IMR-90 (cell line): ENCODE results near the gene OR51T1. TPM values are rescaled to one million over a fixed set of nuclear protein-coding genes. Genes with fewer than 3 reads are reported as not detected.

Experiments
- ATAC-seq: fragments of 200-7000 bp; cut with Tn5 transposase; 2 replicates; pipeline ENCODE4 v1.9.1; 2020; ENCODE audit warnings: low read depth, mild to moderate bottlenecking, moderate library complexity
- BruUV-seq: library from RNA; stranded (reverse); fragments of 400-500 nt; replicated peaks from 2 replicates; lab custom pipeline; 2021; lab: Mats Ljungman, UMichigan
- CTCF ChIA-PET: fragments of 300-600 bp; formaldehyde crosslinking; extraction: SDS; loops from one replicate; lab custom pipeline; 2021; ENCODE audit warnings: antibody characterized with exemption; lab: Yijun Ruan, JAX
- POLR2A ChIA-PET: fragments of 300-600 bp; sonication (Branson Sonifier 250); formaldehyde crosslinking; loops from one replicate; lab custom pipeline; 2022; ENCODE audit warnings: antibody characterized with exemption; ENCODE audit not compliant: unreplicated experiment; lab: Charles Lee
- DNase-seq: peaks from one replicate; pipeline ENCODE4 v3.0.0; 2013
- H2AFZ ChIP-seq: replicated peaks from 2 replicates; pipeline ENCODE3; 2013; ENCODE audit warnings: low read length, mild to moderate bottlenecking; ENCODE audit not compliant: poor library complexity
- H2AK5ac ChIP-seq: 2 replicates; pipeline ENCODE4 v1.6.1; 2013; ENCODE audit warnings: low read depth, low read length, inconsistent platforms
- H2AK9ac ChIP-seq: replicated peaks from 2 replicates; pipeline ENCODE3; 2013; ENCODE audit warnings: mild to moderate bottlenecking, low read depth, low read length, moderate library complexity; ENCODE audit not compliant: poor library complexity
- H2BK120ac ChIP-seq: 2 replicates; pipeline ENCODE4 v1.6.1; 2013; ENCODE audit warnings: low read depth, low read length, inconsistent platforms
- H2BK15ac ChIP-seq: 3 replicates; pipeline ENCODE4 v1.6.1; 2013; ENCODE audit warnings: low read depth, low read length, inconsistent platforms
- H2BK20ac ChIP-seq: 2 replicates; pipeline ENCODE4 v1.6.1; 2013; ENCODE audit warnings: low read depth, mild to moderate bottlenecking, inconsistent platforms, low read length, moderate library complexity
- H2BK5ac ChIP-seq: 2 replicates; pipeline ENCODE4 v1.6.1; 2013; ENCODE audit warnings: mild to moderate bottlenecking, low read depth, low read length, inconsistent platforms; ENCODE audit not compliant: poor library complexity, severe bottlenecking
- H3K14ac ChIP-seq: replicated peaks from 2 replicates; pipeline ENCODE4 v1.6.1; 2013; ENCODE audit warnings: low read depth, low read length, inconsistent platforms
- H3K18ac ChIP-seq: 2 replicates; pipeline ENCODE4 v1.6.1; 2013; ENCODE audit warnings: low read depth, low read length, control low read depth
- H3K23ac ChIP-seq: 2 replicates; pipeline ENCODE4 v1.6.1; 2013; ENCODE audit warnings: low read depth, low read length, inconsistent platforms
- H3K27ac ChIP-seq: 2 replicates; pipeline ENCODE4 v1.5.1; 2013; ENCODE audit warnings: mild to moderate bottlenecking, control low read depth, low read length; ENCODE audit not compliant: insufficient read depth
- H3K27me3 ChIP-seq: 2 replicates; pipeline ENCODE4 v1.6.1; 2013; ENCODE audit warnings: low read length; ENCODE audit not compliant: control insufficient read depth, insufficient read depth
- H3K36me3 ChIP-seq: 2 replicates; pipeline ENCODE4 v1.6.1; 2013; ENCODE audit warnings: low read length, mixed read lengths; ENCODE audit not compliant: control insufficient read depth, insufficient read depth
- H3K4ac ChIP-seq: 2 replicates; pipeline ENCODE4 v1.6.1; 2013; ENCODE audit warnings: low read depth, low read length, inconsistent platforms
- H3K4me1 ChIP-seq: 2 replicates; pipeline ENCODE4 v1.6.1; 2013; ENCODE audit warnings: low read length, mixed read lengths; ENCODE audit not compliant: control insufficient read depth, insufficient read depth
- H3K4me2 ChIP-seq: 2 replicates; pipeline ENCODE4 v1.6.1; 2013; ENCODE audit warnings: low read depth, mild to moderate bottlenecking, control low read depth, low read length, moderate library complexity
- H3K4me3 ChIP-seq: 2 replicates; pipeline ENCODE4 v1.5.1; 2013; ENCODE audit warnings: low read depth, mild to moderate bottlenecking, control low read depth, low read length, moderate library complexity; ENCODE audit not compliant: insufficient read depth
- H3K56ac ChIP-seq: 2 replicates; pipeline ENCODE4 v1.6.1; 2013; ENCODE audit warnings: low read length, inconsistent platforms; ENCODE audit not compliant: insufficient read depth; ENCODE audit errors: extremely low read depth
- H3K79me1 ChIP-seq, 2 experiments: 2 replicates each; pipeline ENCODE4 v1.6.1; 2013; ENCODE audit warnings: low read length in 2 of 2, inconsistent platforms in 1 of 2, low read depth in 1 of 2
- H3K9ac ChIP-seq: 2 replicates; pipeline ENCODE4 v1.6.1; 2013; ENCODE audit warnings: low read depth, low read length, control low read depth
- H3K9me1 ChIP-seq: 2 replicates; pipeline ENCODE4 v1.6.1; 2013; ENCODE audit warnings: low read length, inconsistent platforms; ENCODE audit not compliant: insufficient read depth
- H3K9me3 ChIP-seq: 2 replicates; pipeline ENCODE4 v1.6.1; 2013; ENCODE audit warnings: low read length; ENCODE audit not compliant: control insufficient read depth, insufficient read depth
- H4K20me1 ChIP-seq: 2 replicates; pipeline ENCODE4 v1.6.1; 2013; ENCODE audit warnings: low read length, inconsistent platforms; ENCODE audit not compliant: insufficient read depth
- H4K5ac ChIP-seq: 2 replicates; pipeline ENCODE4 v1.6.1; 2013; ENCODE audit warnings: mild to moderate bottlenecking, low read depth, low read length, control low read depth
- H4K8ac ChIP-seq, 2 experiments: 2 replicates each; pipeline ENCODE4 v1.6.1; 2013; ENCODE audit warnings: low read depth in 2 of 2, low read length in 2 of 2, control low read depth in 1 of 2, inconsistent platforms in 1 of 2
- H4K91ac ChIP-seq: 2 replicates; pipeline ENCODE4 v1.6.1; 2013; ENCODE audit warnings: low read depth, low read length, inconsistent platforms; ENCODE audit not compliant: insufficient read depth
- BHLHE40 ChIP-seq: fragments of 150-350 bp; IDR thresholded peaks from 2 replicates; pipeline ENCODE4 v1.6.1; 2016; ENCODE audit warnings: mild to moderate bottlenecking, low read depth, low read length
- CEBPB ChIP-seq: IDR thresholded peaks from 2 replicates; pipeline ENCODE4 v1.6.1; 2012; ENCODE audit warnings: low read depth, low read length, improper control_type of control experiment
- CHD1 ChIP-seq: IDR thresholded peaks from 2 replicates; pipeline ENCODE4 v1.6.1; 2012; ENCODE audit warnings: low read depth, low read length, improper control_type of control experiment
- FOS ChIP-seq: fragments of 150-350 bp; IDR thresholded peaks from 2 replicates; pipeline ENCODE4 v1.6.1; 2016; ENCODE audit warnings: low read depth, low read length
- MAFK ChIP-seq: IDR thresholded peaks from 2 replicates; pipeline ENCODE4 v1.6.1; 2012; ENCODE audit warnings: low read depth, low read length, improper control_type of control experiment
- MAZ ChIP-seq: IDR thresholded peaks from 2 replicates; pipeline ENCODE4 v1.6.1; 2012; ENCODE audit warnings: low read depth, mild to moderate bottlenecking, low read length, improper control_type of control experiment, moderate library complexity, borderline replicate concordance
- MXI1 ChIP-seq: IDR thresholded peaks from 2 replicates; pipeline ENCODE4 v1.6.1; 2012; ENCODE audit warnings: low read depth, mild to moderate bottlenecking, low read length, moderate library complexity, borderline replicate concordance
- NFE2L2 ChIP-seq: fragments of 150-350 bp; IDR thresholded peaks from 2 replicates; pipeline ENCODE4 v1.6.1; 2016; ENCODE audit warnings: low read depth, mild to moderate bottlenecking, low read length
- POLR2A ChIP-seq: IDR thresholded peaks from 2 replicates; pipeline ENCODE4 v1.6.1; 2012; ENCODE audit warnings: mild to moderate bottlenecking, low read depth, low read length
- RAD21 ChIP-seq: IDR thresholded peaks from 2 replicates; pipeline ENCODE4 v1.6.1; 2012; ENCODE audit warnings: low read length, improper control_type of control experiment
- RCOR1 ChIP-seq: IDR thresholded peaks from 2 replicates; pipeline ENCODE4 v1.6.1; 2012; ENCODE audit warnings: mild to moderate bottlenecking, low read length, improper control_type of control experiment; ENCODE audit not compliant: insufficient replicate concordance
- RFX5 ChIP-seq: IDR thresholded peaks from 2 replicates; pipeline ENCODE4 v1.8.0; 2012; ENCODE audit warnings: low read depth, mild to moderate bottlenecking, low read length, moderate library complexity
- SMC3 ChIP-seq: fragments of 150-350 bp; IDR thresholded peaks from 2 replicates; pipeline ENCODE4 v1.6.1; 2016; ENCODE audit warnings: low read depth, mild to moderate bottlenecking, antibody characterized with exemption, low read length, moderate library complexity
- WGBS, 2 experiments: methylation state at CpG; one replicate each; pipeline versions ENCODE4 v1.1.5 to v1.1.7; 2013; ENCODE audit warnings: missing lambda C conversion rate in 2 of 2; ENCODE audit not compliant: insufficient read length in 1 of 2; ENCODE audit errors: extremely low coverage in 2 of 2; 5-methylcytosine and 5-hydroxymethylcytosine counted together
- dilution Hi-C: fragments of 300-500 bp; cut with HindIII; formaldehyde crosslinking; loops from one replicate; pipeline ENCODE4 v1.14.3; 2018; ENCODE audit warnings: low sequenced_read_pairs; ENCODE audit not compliant: unreplicated experiment
- in situ Hi-C: fragments of 300-500 bp; cut with MboI; formaldehyde crosslinking; loops from 3 replicates; pipeline ENCODE4 v1.14.3; 2019; ENCODE audit warnings: low sequenced_read_pairs, inconsistent platforms, mixed read lengths
- intact Hi-C: fragments of 100-400 bp; cut with micrococcal nuclease; formaldehyde crosslinking; loops from 2 replicates; pipeline ENCODE4 v1.10.0; 2022
- polyA plus RNA-seq, 3 experiments: library from polyadenylated mRNA; depleted of rRNA; stranded (reverse); fragments of >200 nt; gene quantifications; 2 replicates each; pipeline ENCODE4 v1.2.3, GENCODE V29; 2012; ENCODE audit warnings: low replicate concordance in 1 of 3
- total RNA-seq: library from RNA; depleted of rRNA; stranded (reverse); fragments of >200 nt; gene quantifications from 2 replicates; pipeline ENCODE4 v1.2.3, GENCODE V29; 2012
- TF ChIP-seq, protein P1 (sequence below): fragments of 150-350 bp; IDR thresholded peaks from 2 replicates; pipeline ENCODE4 v1.6.1; 2016; ENCODE audit warnings: low read depth, mild to moderate bottlenecking, low read length, moderate library complexity, borderline replicate concordance
- TF ChIP-seq, protein P2 (sequence below): fragments of 150-350 bp; IDR thresholded peaks from 2 replicates; pipeline ENCODE4 v1.6.1; 2017; ENCODE audit warnings: mild to moderate bottlenecking, antibody characterized with exemption, low read length, low read depth
- TF ChIP-seq, protein P3 (sequence below): conservative IDR thresholded peaks from 2 replicates; pipeline ENCODE4 v1.5.1; 2012; ENCODE audit warnings: mild to moderate bottlenecking, low read depth, low read length, improper control_type of control experiment

Gene OR51T1
- total and polyA plus RNA-seq, 2 of the 4 experiments (the other 2 are of a cell fraction), result not detected

DNA sequence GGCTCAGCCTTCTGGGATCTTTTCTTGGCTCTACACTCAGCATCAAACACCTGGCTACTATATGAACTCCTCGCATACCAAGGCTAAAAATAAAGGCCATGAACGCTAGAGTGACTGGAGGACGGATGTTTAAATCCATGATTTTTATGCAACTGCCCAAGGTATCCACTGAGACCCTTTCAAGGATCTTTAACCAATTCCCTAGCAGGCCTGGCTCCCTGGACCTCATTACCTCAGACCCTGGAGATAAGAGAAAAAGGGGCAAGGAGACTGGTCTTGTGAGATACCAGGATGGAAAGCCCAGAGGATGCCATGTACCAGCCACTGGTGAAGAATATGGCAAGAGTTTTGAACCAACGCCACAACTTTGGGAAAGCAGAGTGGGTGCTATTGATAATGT, 37.5 kb downstream of the OR51T1 start, which contains the start of gene OR51G2:
OR51G2 (minus strand) TSS at position 101 of the 400 bp plus-strand sequence. CDS start 3,687 bp downstream, outside the sequence.
- Histone ChIP-seq H2AK9ac (no peak within 1 kb of the TSS), H3K27ac (no peak within 1 kb of the TSS), H2AK5ac (no peak within 1 kb of the TSS), H4K20me1 (no peaks in the 10 kb centered on the region), H3K14ac (no peak within 1 kb of the TSS), H3K4me3 (no peak within 1 kb of the TSS), H3K9me1 (no peaks in the 10 kb centered on the region), H2BK5ac (no peak within 1 kb of the TSS), H3K56ac (no peak within 1 kb of the TSS), H4K8ac (no peak within 1 kb of the TSS), H4K91ac (no peak within 1 kb of the TSS), H3K27me3 (peaks cover 3% of the 10 kb centered on the region; the same call in 1 of the 2 replicates), H2BK20ac (no peak within 1 kb of the TSS), H3K9ac (no peak within 1 kb of the TSS), H3K4me2 (no peak within 1 kb of the TSS), H2AFZ (no peak within 1 kb of the TSS), H3K36me3 (no peaks in the 10 kb centered on the region), H4K5ac (no peak within 1 kb of the TSS), H2BK15ac (no peak within 1 kb of the TSS), H3K4ac (no peak within 1 kb of the TSS), H2BK120ac (no peak within 1 kb of the TSS), H3K9me3 (no peaks in the 10 kb centered on the region), H3K79me1 (no peaks in the 10 kb centered on the region), H3K18ac (no peak within 1 kb of the TSS), H3K4me1 (no peaks in the 10 kb centered on the region), H3K23ac (no peak within 1 kb of the TSS)
- no CpG with 5 or more reads among the region's 4 CpGs for WGBS, 2 experiments
- no peak for TF ChIP-seq FOS
- no peak for TF ChIP-seq POLR2A
- no peak for TF ChIP-seq RAD21
- no peak for TF ChIP-seq MXI1
- no peak for TF ChIP-seq CHD1
- TF ChIP-seq, protein P1, sequence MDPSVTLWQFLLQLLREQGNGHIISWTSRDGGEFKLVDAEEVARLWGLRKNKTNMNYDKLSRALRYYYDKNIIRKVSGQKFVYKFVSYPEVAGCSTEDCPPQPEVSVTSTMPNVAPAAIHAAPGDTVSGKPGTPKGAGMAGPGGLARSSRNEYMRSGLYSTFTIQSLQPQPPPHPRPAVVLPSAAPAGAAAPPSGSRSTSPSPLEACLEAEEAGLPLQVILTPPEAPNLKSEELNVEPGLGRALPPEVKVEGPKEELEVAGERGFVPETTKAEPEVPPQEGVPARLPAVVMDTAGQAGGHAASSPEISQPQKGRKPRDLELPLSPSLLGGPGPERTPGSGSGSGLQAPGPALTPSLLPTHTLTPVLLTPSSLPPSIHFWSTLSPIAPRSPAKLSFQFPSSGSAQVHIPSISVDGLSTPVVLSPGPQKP, result no peak
- no peak for TF ChIP-seq CEBPB
- TF ChIP-seq MAZ, result no peak
- TF ChIP-seq, protein P2, sequence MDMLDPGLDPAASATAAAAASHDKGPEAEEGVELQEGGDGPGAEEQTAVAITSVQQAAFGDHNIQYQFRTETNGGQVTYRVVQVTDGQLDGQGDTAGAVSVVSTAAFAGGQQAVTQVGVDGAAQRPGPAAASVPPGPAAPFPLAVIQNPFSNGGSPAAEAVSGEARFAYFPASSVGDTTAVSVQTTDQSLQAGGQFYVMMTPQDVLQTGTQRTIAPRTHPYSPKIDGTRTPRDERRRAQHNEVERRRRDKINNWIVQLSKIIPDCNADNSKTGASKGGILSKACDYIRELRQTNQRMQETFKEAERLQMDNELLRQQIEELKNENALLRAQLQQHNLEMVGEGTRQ, result no peak
- no peak for TF ChIP-seq RFX5
- TF ChIP-seq, protein P3, sequence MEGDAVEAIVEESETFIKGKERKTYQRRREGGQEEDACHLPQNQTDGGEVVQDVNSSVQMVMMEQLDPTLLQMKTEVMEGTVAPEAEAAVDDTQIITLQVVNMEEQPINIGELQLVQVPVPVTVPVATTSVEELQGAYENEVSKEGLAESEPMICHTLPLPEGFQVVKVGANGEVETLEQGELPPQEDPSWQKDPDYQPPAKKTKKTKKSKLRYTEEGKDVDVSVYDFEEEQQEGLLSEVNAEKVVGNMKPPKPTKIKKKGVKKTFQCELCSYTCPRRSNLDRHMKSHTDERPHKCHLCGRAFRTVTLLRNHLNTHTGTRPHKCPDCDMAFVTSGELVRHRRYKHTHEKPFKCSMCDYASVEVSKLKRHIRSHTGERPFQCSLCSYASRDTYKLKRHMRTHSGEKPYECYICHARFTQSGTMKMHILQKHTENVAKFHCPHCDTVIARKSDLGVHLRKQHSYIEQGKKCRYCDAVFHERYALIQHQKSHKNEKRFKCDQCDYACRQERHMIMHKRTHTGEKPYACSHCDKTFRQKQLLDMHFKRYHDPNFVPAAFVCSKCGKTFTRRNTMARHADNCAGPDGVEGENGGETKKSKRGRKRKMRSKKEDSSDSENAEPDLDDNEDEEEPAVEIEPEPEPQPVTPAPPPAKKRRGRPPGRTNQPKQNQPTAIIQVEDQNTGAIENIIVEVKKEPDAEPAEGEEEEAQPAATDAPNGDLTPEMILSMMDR, result no peak
- no peak for TF ChIP-seq NFE2L2
- TF ChIP-seq MAFK, result no peak
- no peak for TF ChIP-seq SMC3
- TF ChIP-seq RCOR1, result no peak
- TF ChIP-seq BHLHE40, result no peak
- in situ Hi-C loops (no loop called here), dilution Hi-C loops (no loop called here), intact Hi-C loops (no loop called here)
- CTCF ChIA-PET, result no interaction called here
- POLR2A ChIA-PET, result no interaction called here
- ATAC-seq (no peak), DNase-seq (no peak)
- no TSS peak for BruUV-seq
